HEK293 (cell line): ENCODE data around the gene PTX4.

Experiments used
- CTCF ChIA-PET: fragments of 350-600 bp; formaldehyde crosslinking; extraction: SDS; loops from one replicate; lab custom pipeline; 2021; ENCODE audit warnings: antibody characterized with exemption; lab: Yijun Ruan, JAX
- POLR2A ChIA-PET: fragments of 300-600 bp; formaldehyde crosslinking; extraction: SDS; loops from one replicate; lab custom pipeline; 2020; ENCODE audit warnings: antibody characterized with exemption, inconsistent platforms; lab: Yijun Ruan, JAX
- H3K27ac ChIP-seq: fragments of 200-500 bp; sonication (Bioruptor generic); 2 replicates; pipeline ENCODE4 v1.5.1; 2014; ENCODE audit warnings: low read depth, low read length, control low read depth, inconsistent platforms; ENCODE audit errors: extremely low read depth
- H3K36me3 ChIP-seq, 2 experiments: fragments of 200-500 bp in 1 of 2; sonication (Bioruptor generic) in 1 of 2; 1 replicate in 1 of 2; 2 replicates in 1 of 2; pipeline ENCODE4 v1.5.1; 2014 to 2017; ENCODE audit warnings: inconsistent platforms in 2 of 2, low read length in 2 of 2; ENCODE audit not compliant: control insufficient read depth in 2 of 2, insufficient read depth in 1 of 2
- H3K4me1 ChIP-seq: fragments of 200-500 bp; sonication (Bioruptor generic); 2 replicates; pipeline ENCODE4 v1.5.1; 2014; ENCODE audit warnings: mild to moderate bottlenecking, low read length, inconsistent platforms; ENCODE audit not compliant: control insufficient read depth, insufficient read depth
- H3K4me3 ChIP-seq: 2 replicates; pipeline ENCODE4 v1.5.1; 2011; ENCODE audit warnings: low read depth, mild to moderate bottlenecking, control low read depth, low read length, moderate library complexity
- H3K9me3 ChIP-seq: fragments of 200-500 bp; sonication (Bioruptor generic); 2 replicates; pipeline ENCODE4 v1.5.1; 2014; ENCODE audit warnings: low read depth, low read length, inconsistent platforms; ENCODE audit not compliant: control insufficient read depth, insufficient read depth
- BCL11B ChIP-seq: fragments of 450-650 bp; formaldehyde crosslinking; IDR thresholded peaks from 2 replicates; pipeline ENCODE4 v1.5.1; 2016; ENCODE audit warnings: low read depth, missing biosample characterization, missing genetic modification characterization
- GLI4 ChIP-seq: fragments of 450-650 bp; formaldehyde crosslinking; IDR thresholded peaks from 2 replicates; pipeline ENCODE4 v1.5.1; 2016; ENCODE audit warnings: missing biosample characterization, missing genetic modification characterization
- HOXC10 ChIP-seq: sonication (generic); formaldehyde crosslinking; IDR thresholded peaks from 2 replicates; pipeline ENCODE4 v1.8.1; 2023; ENCODE audit warnings: mild to moderate bottlenecking, missing genetic modification reagents
- KLF7 ChIP-seq: fragments of 450-650 bp; formaldehyde crosslinking; IDR thresholded peaks from 2 replicates; pipeline ENCODE4 v1.5.1; 2016; ENCODE audit warnings: missing biosample characterization, missing genetic modification characterization, borderline replicate concordance
- MYNN ChIP-seq: fragments of 450-650 bp; formaldehyde crosslinking; IDR thresholded peaks from 2 replicates; pipeline ENCODE4 v1.5.1; 2016; ENCODE audit warnings: missing biosample characterization, missing genetic modification characterization, borderline replicate concordance
- MZF1 ChIP-seq: fragments of 450-650 bp; formaldehyde crosslinking; IDR thresholded peaks from 2 replicates; pipeline ENCODE4 v1.5.1; 2017; ENCODE audit warnings: missing biosample characterization, missing genetic modification characterization, borderline replicate concordance
- SETDB1 ChIP-seq: IDR thresholded peaks from one replicate; pipeline ENCODE4 v1.6.1; 2017; ENCODE audit warnings: mild to moderate bottlenecking, low read length, moderate library complexity, mixed read lengths; ENCODE audit not compliant: insufficient read length
- ZBTB48 ChIP-seq: fragments of 450-650 bp; formaldehyde crosslinking; IDR thresholded peaks from 2 replicates; pipeline ENCODE4 v1.5.1; 2016; ENCODE audit warnings: missing biosample characterization, missing genetic modification characterization
- ZBTB8A ChIP-seq: fragments of 450-650 bp; formaldehyde crosslinking; IDR thresholded peaks from 2 replicates; pipeline ENCODE4 v1.5.1; 2016; ENCODE audit warnings: missing biosample characterization, missing genetic modification characterization
- ZNF114 ChIP-seq: fragments of 450-650 bp; formaldehyde crosslinking; IDR thresholded peaks from 2 replicates; pipeline ENCODE4 v1.5.0; 2017; ENCODE audit warnings: missing biosample characterization, missing genetic modification characterization
- ZNF138 ChIP-seq: fragments of 450-650 bp; formaldehyde crosslinking; IDR thresholded peaks from 2 replicates; pipeline ENCODE4 v1.5.1; 2016; ENCODE audit warnings: missing biosample characterization, missing genetic modification characterization, borderline replicate concordance
- ZNF140 ChIP-seq: fragments of 450-650 bp; formaldehyde crosslinking; IDR thresholded peaks from 2 replicates; pipeline ENCODE4 v1.5.1; 2016; ENCODE audit warnings: missing biosample characterization, missing genetic modification characterization
- ZNF146 ChIP-seq: fragments of 450-650 bp; formaldehyde crosslinking; IDR thresholded peaks from 2 replicates; pipeline ENCODE4 v1.5.1; 2016; ENCODE audit warnings: missing biosample characterization, missing genetic modification characterization
- ZNF174 ChIP-seq: fragments of 450-650 bp; formaldehyde crosslinking; IDR thresholded peaks from 2 replicates; pipeline ENCODE4 v1.5.0; 2017; ENCODE audit warnings: missing biosample characterization, mild to moderate bottlenecking, missing genetic modification characterization
- ZNF280D ChIP-seq: fragments of 450-650 bp; formaldehyde crosslinking; IDR thresholded peaks from 2 replicates; pipeline ENCODE4 v1.5.1; 2016; ENCODE audit warnings: missing biosample characterization, missing genetic modification characterization
- ZNF350 ChIP-seq: fragments of 450-650 bp; formaldehyde crosslinking; IDR thresholded peaks from 2 replicates; pipeline ENCODE4 v1.5.0; 2017; ENCODE audit warnings: missing biosample characterization, mild to moderate bottlenecking, missing genetic modification characterization
- ZNF426 ChIP-seq: fragments of 450-650 bp; formaldehyde crosslinking; IDR thresholded peaks from 2 replicates; pipeline ENCODE4 v1.5.1; 2017; ENCODE audit warnings: missing biosample characterization, missing genetic modification characterization, mild to moderate bottlenecking, inconsistent platforms, moderate library complexity
- ZNF549 ChIP-seq: fragments of 450-650 bp; IDR thresholded peaks from 2 replicates; pipeline ENCODE4 v1.5.1; 2018; ENCODE audit warnings: missing biosample characterization, missing genetic modification characterization, mild to moderate bottlenecking, inconsistent platforms, moderate library complexity
- ZNF664 ChIP-seq: fragments of 450-650 bp; formaldehyde crosslinking; IDR thresholded peaks from 2 replicates; pipeline ENCODE4 v1.5.1; 2016; ENCODE audit warnings: missing biosample characterization, missing genetic modification characterization
- TF ChIP-seq, protein P1 (sequence below): fragments of 450-650 bp; formaldehyde crosslinking; IDR thresholded peaks from 2 replicates; pipeline ENCODE4 v1.5.1; 2016; ENCODE audit warnings: missing biosample characterization, missing genetic modification characterization
- TF ChIP-seq, protein P2 (sequence below): fragments of 450-650 bp; formaldehyde crosslinking; IDR thresholded peaks from 2 replicates; pipeline ENCODE4 v1.5.1; 2017; ENCODE audit warnings: missing biosample characterization, mild to moderate bottlenecking, missing genetic modification characterization, moderate library complexity

PTX4 gene

DNA sequence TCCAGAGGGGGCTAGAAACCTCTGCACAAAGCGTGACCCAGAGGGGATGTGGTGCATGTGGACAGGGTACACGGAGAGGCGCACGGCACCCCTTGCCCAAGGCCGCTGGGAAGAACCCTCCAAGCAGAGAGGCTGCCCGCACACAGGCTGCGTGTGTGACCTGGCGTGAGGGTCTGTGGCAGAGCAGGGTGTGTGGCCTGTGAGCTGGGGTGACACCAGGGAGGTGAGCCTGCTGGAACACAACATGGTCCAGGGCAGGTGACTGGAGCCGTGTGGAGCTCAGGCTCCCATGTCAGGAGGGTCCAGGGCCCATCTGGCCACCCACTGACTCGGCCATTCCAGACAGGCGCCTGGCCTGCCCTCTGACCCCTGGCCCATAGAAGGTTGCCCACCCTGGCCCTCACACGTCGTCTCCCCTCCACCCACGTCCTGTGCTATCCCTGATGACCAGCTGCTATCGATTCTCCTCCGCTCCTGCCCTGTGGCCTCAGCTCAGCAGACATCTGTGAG lies 29.9 kb upstream of the PTX4 start (continued):
- TF ChIP-seq GLI4 (tag by site-specific recombination) (no peak), HOXC10 (no peak), ZNF664 (tag by site-specific recombination) (no peak), MYNN (tag by site-specific recombination) (no peak)

GRCh38 chr16:1514507-1514906 lies 25.8 kb upstream of the PTX4 start:
- CTCF ChIA-PET = interaction anchor here (0.9 kb wide), 2 partner anchors 191 to 209 kb away, joined by 3 to 5 read pairs; no protein-coding TSS in a partner anchor
- Histone ChIP-seq H3K4me1 (no peaks in the 10 kb centered on the region), H3K27ac (no peak overlapping the region), H3K9me3 (no peaks in the 10 kb centered on the region), H3K36me3 (peaks cover 0 to 29% of the 10 kb centered on the region in 2 experiments; a peak in 2 of 3 replicates), H3K4me3 (no peak overlapping the region)
- POLR2A ChIA-PET = no interaction called here
- TF ChIP-seq KLF7 (tag by site-specific recombination) (no peak), ZNF174 (tag by site-specific recombination) (no peak), ZBTB8A (no peak), SETDB1 (peak; percentile 86), BCL11B (tag by site-specific recombination) (no peak), ZNF350 (tag by site-specific recombination) (no peak), ZNF280D (tag by site-specific recombination) (0 out of 2 replicates have a peak, but pooled peaks have one; percentile 54), ZNF426 (tag by site-specific recombination) (no peak), ZNF549 (tag by site-specific recombination) (0 out of 2 replicates have a peak, but pooled peaks have one; percentile 29), MZF1 (tag by site-specific recombination) (no peak), ZNF146 (tag by site-specific recombination) (no peak)
- TF ChIP-seq, protein P1, sequence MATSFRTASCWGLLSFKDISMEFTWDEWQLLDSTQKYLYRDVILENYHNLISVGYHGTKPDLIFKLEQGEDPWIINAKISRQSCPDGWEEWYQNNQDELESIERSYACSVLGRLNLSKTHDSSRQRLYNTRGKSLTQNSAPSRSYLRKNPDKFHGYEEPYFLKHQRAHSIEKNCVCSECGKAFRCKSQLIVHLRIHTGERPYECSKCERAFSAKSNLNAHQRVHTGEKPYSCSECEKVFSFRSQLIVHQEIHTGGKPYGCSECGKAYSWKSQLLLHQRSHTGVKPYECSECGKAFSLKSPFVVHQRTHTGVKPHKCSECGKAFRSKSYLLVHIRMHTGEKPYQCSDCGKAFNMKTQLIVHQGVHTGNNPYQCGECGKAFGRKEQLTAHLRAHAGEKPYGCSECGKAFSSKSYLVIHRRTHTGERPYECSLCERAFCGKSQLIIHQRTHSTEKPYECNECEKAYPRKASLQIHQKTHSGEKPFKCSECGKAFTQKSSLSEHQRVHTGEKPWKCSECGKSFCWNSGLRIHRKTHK = peak; percentile 94

DNA sequence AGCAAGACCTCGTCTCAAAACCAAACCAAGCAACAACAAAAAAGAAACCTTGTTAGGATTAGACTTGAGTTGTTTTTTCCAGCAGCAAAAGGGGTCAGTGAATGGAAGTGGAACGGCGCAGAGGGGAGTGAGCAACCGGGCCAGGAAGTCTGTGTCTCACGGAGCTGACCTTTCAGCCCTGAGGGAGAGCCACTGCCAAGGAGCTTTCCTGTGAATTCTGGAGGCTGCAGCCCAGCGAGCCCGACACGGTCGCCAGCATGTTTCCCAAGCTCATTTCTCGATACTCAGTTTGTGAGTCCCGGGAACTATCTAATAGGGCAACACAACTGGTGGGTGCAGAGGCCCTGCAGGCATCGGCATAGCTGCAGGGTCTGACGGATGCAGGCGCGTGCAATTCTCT lies 24.0 kb upstream of the PTX4 start:
- ChIA-PET POLR2A (interaction anchor here (0.5 to 1.4 kb wide), 5 partner anchors 11 to 98 kb away, joined by 3 to 7 read pairs (median 3); no protein-coding TSS in a partner anchor), CTCF (interaction anchor here (0.6 kb wide), 1 partner anchor 37 kb away, joined by 6 read pairs; no protein-coding TSS in a partner anchor)
- Histone ChIP-seq H3K4me1 (no peaks in the 10 kb centered on the region), H3K4me3 (no peak overlapping the region), H3K9me3 (no peaks in the 10 kb centered on the region), H3K27ac (no peak overlapping the region), H3K36me3 (peaks cover 0 to 29% of the 10 kb centered on the region in 2 experiments; a peak in 2 of 3 replicates)
- no peak for TF ChIP-seq ZNF114 (tag by site-specific recombination)
- TF ChIP-seq ZNF140 (tag by site-specific recombination) = no peak
- TF ChIP-seq ZNF138 (tag by site-specific recombination) = no peak
- TF ChIP-seq, protein P1 = no peak
- TF ChIP-seq ZBTB48 (tag by site-specific recombination) = no peak
- TF ChIP-seq, protein P2, sequence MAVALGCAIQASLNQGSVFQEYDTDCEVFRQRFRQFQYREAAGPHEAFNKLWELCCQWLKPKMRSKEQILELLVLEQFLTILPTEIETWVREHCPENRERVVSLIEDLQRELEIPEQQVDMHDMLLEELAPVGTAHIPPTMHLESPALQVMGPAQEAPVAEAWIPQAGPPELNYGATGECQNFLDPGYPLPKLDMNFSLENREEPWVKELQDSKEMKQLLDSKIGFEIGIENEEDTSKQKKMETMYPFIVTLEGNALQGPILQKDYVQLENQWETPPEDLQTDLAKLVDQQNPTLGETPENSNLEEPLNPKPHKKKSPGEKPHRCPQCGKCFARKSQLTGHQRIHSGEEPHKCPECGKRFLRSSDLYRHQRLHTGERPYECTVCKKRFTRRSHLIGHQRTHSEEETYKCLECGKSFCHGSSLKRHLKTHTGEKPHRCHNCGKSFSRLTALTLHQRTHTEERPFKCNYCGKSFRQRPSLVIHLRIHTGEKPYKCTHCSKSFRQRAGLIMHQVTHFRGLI (tag by site-specific recombination) = no peak
